Measurements from ENCODE around the gene KCTD19. TPM values are rescaled to one million over a fixed set of nuclear protein-coding genes. Genes with fewer than 3 reads are reported as not detected.

Gene KCTD19
- total and polyA plus RNA-seq, 10 donors: 0.16 to 0.73 (median 0.41) TPM; not detected in 2

GRCh38 chr16:67286441-67287235, 39.9 kb downstream of the KCTD19 start:
- intact Hi-C loops (cut with DNase I; ENCODE audit: low total_unique reads): no loop called here
- Histone ChIP-seq H3K27ac (no peak overlapping the region), H3K9me3 (no peaks in the 10 kb centered on the region), H3K36me3 (peaks cover 0 to 8% (median 0%) of the 10 kb centered on the region in 6 donors), H3K4me1 (peaks cover 0 to 30% (median 2%) of the 10 kb centered on the region in 6 donors), H3K4me3 (no peak overlapping the region), H3K27me3 (replicated peaks in 1 of 7) (no peaks in the 10 kb centered on the region)
- 91 to 95% (median 94%) methylated on average over 17 to 28 of the region's 28 CpGs for WGBS, 5 donors
- TF ChIP-seq CTCF (IDR thresholded peaks at IDR 0.05 in 8 of 11, conservative IDR thresholded peaks at IDR 0.05 in 3 of 11) (no peak), POLR2AphosphoS5 (IDR thresholded peaks at IDR 0.05) (peak in 1 of 3 donors; percentile 9)
- DNase-seq: no peak

GRCh38 chr16:67284699-67285646, 41.6 kb downstream of the KCTD19 start:
- Histone ChIP-seq H3K9me3 (no peaks in the 10 kb centered on the region), H3K36me3 (peaks cover 0 to 8% (median 0%) of the 10 kb centered on the region in 6 donors), H3K27ac (no peak overlapping the region), H3K4me3 (no peak overlapping the region), H3K4me1 (peaks cover 0 to 22% (median 4%) of the 10 kb centered on the region in 6 donors), H3K27me3 (replicated peaks in 1 of 7) (no peaks in the 10 kb centered on the region)
- no peak for DNase-seq
- WGBS, 5 donors: 83 to 90% (median 86%) methylated on average over 21 to 34 of the region's 34 CpGs
- TF ChIP-seq CTCF (IDR thresholded peaks at IDR 0.05 in 8 of 11, conservative IDR thresholded peaks at IDR 0.05 in 3 of 11) (peak in 6 of 11 experiments; percentile 20 to 54 (median 34)), POLR2AphosphoS5 (IDR thresholded peaks at IDR 0.05) (peak in 1 of 3 donors; percentile 8), POLR2A (IDR thresholded peaks at IDR 0.05) (no peak)
- intact Hi-C loops (cut with DNase I; ENCODE audit: low total_unique reads): no loop called here

- no peaks in the 10 kb centered on the region for H3K9me3 ChIP-seq
These were observed 42.5 kb downstream of the KCTD19 start for GRCh38 chr16:67283826-67284555.

More at GRCh38 chr16:67283826-67284555, 42.5 kb downstream of the KCTD19 start:
- intact Hi-C loops (cut with DNase I; ENCODE audit: low total_unique reads): no loop called here
- peak; percentile 33 for DNase-seq
- H3K27ac ChIP-seq: no peak overlapping the region
- no peak overlapping the region for H3K4me3 ChIP-seq
- no peaks in the 10 kb centered on the region for H3K27me3 ChIP-seq (replicated peaks in 1 of 7)
- H3K36me3 ChIP-seq: peaks cover 0 to 8% (median 0%) of the 10 kb centered on the region in 6 donors
- H3K4me1 ChIP-seq: peaks cover 0 to 25% (median 9%) of the 10 kb centered on the region in 6 donors
- 88 to 94% (median 92%) methylated on average over 15 to 21 of the region's 21 CpGs for WGBS, 5 donors
- TF ChIP-seq POLR2AphosphoS5 (IDR thresholded peaks at IDR 0.05) (no peak), CTCF (IDR thresholded peaks at IDR 0.05 in 8 of 11, conservative IDR thresholded peaks at IDR 0.05 in 3 of 11) (no peak), POLR2A (IDR thresholded peaks at IDR 0.05) (no peak)
